ENCODE results near the gene MDFI. TPM values are rescaled to one million over a fixed set of nuclear protein-coding genes. Genes with fewer than 3 reads are reported as not detected.

The MDFI gene
- total RNA-seq, 1 donor from 2014 or later: 61.2 TPM

GRCh38 chr6:41657131-41658094 lies 19.1 kb downstream of the MDFI start:
- H3K4me3 ChIP-seq (ENCODE audit: low read depth, low read length): no peak overlapping the region
- no peak for TF ChIP-seq CTCF (conservative IDR thresholded peaks at IDR 0.05; ENCODE audit: low read depth, low read length)
- DNase-seq (ENCODE audit: low read depth): no peak

- H3K4me3 ChIP-seq (ENCODE audit: low read depth, low read length): no peak overlapping the region
- no peak for DNase-seq (ENCODE audit: low read depth)
- no peak for TF ChIP-seq CTCF (conservative IDR thresholded peaks at IDR 0.05; ENCODE audit: low read depth, low read length)
These were observed 20.4 kb downstream of the MDFI start for GRCh38 chr6:41658636-41659035.

GRCh38 chr6:41659935-41660334 lies 21.7 kb downstream of the MDFI start:
- no peak for DNase-seq (ENCODE audit: low read depth)
- TF ChIP-seq CTCF (conservative IDR thresholded peaks at IDR 0.05; ENCODE audit: low read depth, low read length): no peak
- no peak overlapping the region for H3K4me3 ChIP-seq (ENCODE audit: low read depth, low read length)

- no peak for DNase-seq (ENCODE audit: low read depth)
- TF ChIP-seq CTCF (conservative IDR thresholded peaks at IDR 0.05; ENCODE audit: low read depth, low read length): no peak
- no peak overlapping the region for H3K4me3 ChIP-seq (ENCODE audit: low read depth, low read length)
These were observed 25.3 kb downstream of the MDFI start for GRCh38 chr6:41663568-41663967.

- H3K4me3 ChIP-seq (ENCODE audit: low read depth, low read length): no peak overlapping the region
- no peak for TF ChIP-seq CTCF (conservative IDR thresholded peaks at IDR 0.05; ENCODE audit: low read depth, low read length)
- DNase-seq (ENCODE audit: low read depth): no peak
These were observed 26.0 kb downstream of the MDFI start for GRCh38 chr6:41664271-41664670.

- DNase-seq (ENCODE audit: low read depth): no peak
- H3K4me3 ChIP-seq (ENCODE audit: low read depth, low read length): no peak overlapping the region
- TF ChIP-seq CTCF (conservative IDR thresholded peaks at IDR 0.05; ENCODE audit: low read depth, low read length): no peak
These were observed 28.9 kb downstream of the MDFI start for GRCh38 chr6:41667195-41667594.

- no peak overlapping the region for H3K4me3 ChIP-seq (ENCODE audit: low read depth, low read length)
- DNase-seq (ENCODE audit: low read depth): no peak
- TF ChIP-seq CTCF (conservative IDR thresholded peaks at IDR 0.05; ENCODE audit: low read depth, low read length): no peak
These were observed 30.7 kb downstream of the MDFI start for GRCh38 chr6:41668968-41669367.
